ENCODE measurements around the gene RPL5.
"Not testable (repeated sequence)": the region's sequence is repeated elsewhere in the genome, so short reads cannot be mapped to it uniquely, and the experiment has no call there.

DNA sequence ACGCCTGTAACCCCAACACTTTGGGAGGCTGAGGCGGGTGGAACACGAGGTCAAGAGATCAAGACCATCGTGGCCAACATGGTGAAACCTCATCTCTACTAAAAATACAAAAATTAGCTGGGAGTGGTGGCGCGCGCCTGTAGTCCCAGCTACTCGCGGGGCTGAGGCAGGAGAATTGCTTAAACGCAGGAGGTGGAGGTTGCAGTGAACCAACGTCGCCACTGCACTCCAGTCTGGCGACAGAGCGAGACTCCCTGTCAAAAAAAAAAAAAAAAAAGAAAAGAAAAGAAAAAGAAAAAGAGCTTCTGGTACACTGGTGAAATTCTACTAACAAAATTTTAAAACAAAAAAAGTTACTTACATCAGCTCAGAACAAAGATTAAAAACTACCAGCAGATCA is 48.3 kb upstream of the RPL5 start:
- TF ChIP-seq, protein P1, sequence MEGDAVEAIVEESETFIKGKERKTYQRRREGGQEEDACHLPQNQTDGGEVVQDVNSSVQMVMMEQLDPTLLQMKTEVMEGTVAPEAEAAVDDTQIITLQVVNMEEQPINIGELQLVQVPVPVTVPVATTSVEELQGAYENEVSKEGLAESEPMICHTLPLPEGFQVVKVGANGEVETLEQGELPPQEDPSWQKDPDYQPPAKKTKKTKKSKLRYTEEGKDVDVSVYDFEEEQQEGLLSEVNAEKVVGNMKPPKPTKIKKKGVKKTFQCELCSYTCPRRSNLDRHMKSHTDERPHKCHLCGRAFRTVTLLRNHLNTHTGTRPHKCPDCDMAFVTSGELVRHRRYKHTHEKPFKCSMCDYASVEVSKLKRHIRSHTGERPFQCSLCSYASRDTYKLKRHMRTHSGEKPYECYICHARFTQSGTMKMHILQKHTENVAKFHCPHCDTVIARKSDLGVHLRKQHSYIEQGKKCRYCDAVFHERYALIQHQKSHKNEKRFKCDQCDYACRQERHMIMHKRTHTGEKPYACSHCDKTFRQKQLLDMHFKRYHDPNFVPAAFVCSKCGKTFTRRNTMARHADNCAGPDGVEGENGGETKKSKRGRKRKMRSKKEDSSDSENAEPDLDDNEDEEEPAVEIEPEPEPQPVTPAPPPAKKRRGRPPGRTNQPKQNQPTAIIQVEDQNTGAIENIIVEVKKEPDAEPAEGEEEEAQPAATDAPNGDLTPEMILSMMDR (IDR thresholded peaks at IDR 0.05; ENCODE audit: insufficient read depth, low read length, poor library complexity, severe bottlenecking), result not testable (repeated sequence)
- TF ChIP-seq EZH2phosphoT487 (conservative IDR thresholded peaks at IDR 0.05; ENCODE audit: low read length), result not testable (repeated sequence)

All from SU-DHL-6 (cell line).